Measurements from ENCODE around the gene TYK2.
"Not testable (repeated sequence)": the region's sequence is repeated elsewhere in the genome, so short reads cannot be mapped to it uniquely, and the experiment has no call there.

DNA sequence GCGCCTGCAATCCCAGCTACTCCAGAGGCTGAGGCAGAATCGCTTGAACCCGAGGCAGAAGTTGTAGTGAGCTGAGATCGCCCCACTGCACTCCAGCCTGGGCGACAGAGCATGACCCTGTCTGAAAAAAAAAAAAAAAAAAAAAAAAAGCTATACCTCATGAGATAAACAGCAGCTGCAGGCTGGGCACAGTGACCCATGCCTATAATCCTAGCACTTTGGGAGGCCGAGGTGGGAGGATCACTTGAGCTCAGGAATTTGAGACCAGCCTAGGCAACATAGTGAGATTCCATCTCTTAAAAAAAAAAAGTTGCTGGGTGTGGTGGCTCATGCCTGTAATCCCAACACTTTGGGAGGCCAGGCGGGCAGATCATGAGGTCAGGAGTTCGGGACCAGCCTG lies 19.0 kb upstream of the TYK2 start:
- not testable (repeated sequence) for TF ChIP-seq POLR2A (IDR thresholded peaks at IDR 0.05; ENCODE audit: low read depth, low read length); TAF1 (IDR thresholded peaks at IDR 0.05; ENCODE audit: low read depth, low read length); POLR2AphosphoS5 (IDR thresholded peaks at IDR 0.05; ENCODE audit: low read depth, low read length); SPI1 (IDR thresholded peaks at IDR 0.05; ENCODE audit: low read depth, low read length); PAX5 (IDR thresholded peaks at IDR 0.05; ENCODE audit: insufficient read depth, low read length, severe bottlenecking); POU2F2 (IDR thresholded peaks at IDR 0.05; ENCODE audit: low read depth, low read length)

Measured in GM12891 (cell line).